Breast epithelium (tissue), 3 donors: ENCODE data around the gene ARMC10.

Experiments used
- CTCF ChIP-seq, 3 donors: fragments of 450-650 bp; IDR thresholded peaks; one replicate each; pipeline ENCODE4 v1.5.1; 2016 to 2017; ENCODE audit warnings: antibody characterized with exemption in 3 of 3, mild to moderate bottlenecking in 3 of 3, moderate library complexity in 3 of 3
- POLR2A ChIP-seq: fragments of 450-650 bp; IDR thresholded peaks from one replicate; pipeline ENCODE4 v1.6.1; 2016; ENCODE audit warnings: antibody characterized with exemption, mild to moderate bottlenecking, moderate library complexity

GRCh38 chr7:103059471-103059870 lies 15.5 kb upstream of the ARMC10 start:
- TF ChIP-seq POLR2A (no peak), CTCF (IDR thresholded peaks at IDR 0.05) (no peak)
